ENCODE measurements around the gene MRPS9.

MRPS9 gene

GRCh38 chr2:105078906-105079495 lies 41.1 kb downstream of the MRPS9 start:
- Histone ChIP-seq H3K4me1 (ENCODE audit: insufficient read depth, low read length, severe bottlenecking) (no peaks in the 10 kb centered on the region), H3K9ac (ENCODE audit: low read length) (no peak overlapping the region), H3K9me3 (ENCODE audit: low read length) (no peaks in the 10 kb centered on the region), H3K36me3 (ENCODE audit: insufficient read depth, low read length) (peaks cover 5% of the 10 kb centered on the region; the same call in 1 of the 2 replicates), H3K4me3 (ENCODE audit: low read depth, low read length, poor library complexity, severe bottlenecking) (no peak overlapping the region), H3K79me2 (ENCODE audit: insufficient read depth, low read length) (no peaks in the 10 kb centered on the region), H3K4me2 (ENCODE audit: low read length) (no peak overlapping the region), H2AFZ (ENCODE audit: low read length) (no peak overlapping the region), H4K20me1 (ENCODE audit: insufficient read depth, low read length) (no peaks in the 10 kb centered on the region), H3K27me3 (ENCODE audit: insufficient read depth, low read length) (no peaks in the 10 kb centered on the region), H3F3A (ENCODE audit: insufficient read depth, low read length) (no peaks in the 10 kb centered on the region), H3K9me2 (ENCODE audit: low read depth, low read length) (no peaks in the 10 kb centered on the region), H3K27ac (ENCODE audit: low read depth, low read length, poor library complexity, severe bottlenecking) (no peak overlapping the region)
- TF ChIP-seq EZH2 (IDR thresholded peaks at IDR 0.05; ENCODE audit: borderline replicate concordance, low read length) (no peak), CTCF (IDR thresholded peaks at IDR 0.05; ENCODE audit: low read length) (no peak)

- no peak overlapping the region for H3K27ac ChIP-seq (ENCODE audit: low read depth, low read length, poor library complexity, severe bottlenecking)
- H3K4me1 ChIP-seq (ENCODE audit: insufficient read depth, low read length, severe bottlenecking) = no peaks in the 10 kb centered on the region
These were observed 42.6 kb downstream of the MRPS9 start for GRCh38 chr2:105080461-105080860.

GRCh38 chr2:105081006-105081601 lies 43.2 kb downstream of the MRPS9 start:
- H3K4me3 ChIP-seq (ENCODE audit: low read depth, low read length, poor library complexity, severe bottlenecking) = no peak overlapping the region

More at GRCh38 chr2:105080461-105080860, 42.6 kb downstream of the MRPS9 start:
- H3K27me3 ChIP-seq (ENCODE audit: insufficient read depth, low read length) = no peaks in the 10 kb centered on the region
- no peak overlapping the region for H3K4me2 ChIP-seq (ENCODE audit: low read length)
- H3K9me2 ChIP-seq (ENCODE audit: low read depth, low read length) = no peaks in the 10 kb centered on the region
- H4K20me1 ChIP-seq (ENCODE audit: insufficient read depth, low read length) = no peaks in the 10 kb centered on the region
- no peaks in the 10 kb centered on the region for H3K79me2 ChIP-seq (ENCODE audit: insufficient read depth, low read length)
- H3F3A ChIP-seq (ENCODE audit: insufficient read depth, low read length) = no peaks in the 10 kb centered on the region
- peaks cover 4% of the 10 kb centered on the region; the same call in 1 of the 2 replicates for H3K36me3 ChIP-seq (ENCODE audit: insufficient read depth, low read length)
- no peak for TF ChIP-seq EZH2 (IDR thresholded peaks at IDR 0.05; ENCODE audit: borderline replicate concordance, low read length)
- no peak for TF ChIP-seq CTCF (IDR thresholded peaks at IDR 0.05; ENCODE audit: low read length)
- H3K9me3 ChIP-seq (ENCODE audit: low read length) = no peaks in the 10 kb centered on the region
- no peak overlapping the region for H2AFZ ChIP-seq (ENCODE audit: low read length)
- H3K9ac ChIP-seq (ENCODE audit: low read length) = no peak overlapping the region
- no peak overlapping the region for H3K4me3 ChIP-seq (ENCODE audit: low read depth, low read length, poor library complexity, severe bottlenecking)

More at GRCh38 chr2:105081006-105081601, 43.2 kb downstream of the MRPS9 start:
- no peak overlapping the region for H2AFZ ChIP-seq (ENCODE audit: low read length)
- no peaks in the 10 kb centered on the region for H3K9me2 ChIP-seq (ENCODE audit: low read depth, low read length)
- TF ChIP-seq EZH2 (IDR thresholded peaks at IDR 0.05; ENCODE audit: borderline replicate concordance, low read length) (no peak), CTCF (IDR thresholded peaks at IDR 0.05; ENCODE audit: low read length) (no peak)
- H3K27ac ChIP-seq (ENCODE audit: low read depth, low read length, poor library complexity, severe bottlenecking) = no peak overlapping the region
- H3F3A ChIP-seq (ENCODE audit: insufficient read depth, low read length) = no peaks in the 10 kb centered on the region
- no peaks in the 10 kb centered on the region for H3K27me3 ChIP-seq (ENCODE audit: insufficient read depth, low read length)
- no peaks in the 10 kb centered on the region for H3K79me2 ChIP-seq (ENCODE audit: insufficient read depth, low read length)
- H3K36me3 ChIP-seq (ENCODE audit: insufficient read depth, low read length) = peaks cover 4% of the 10 kb centered on the region; the same call in 1 of the 2 replicates
- H3K4me1 ChIP-seq (ENCODE audit: insufficient read depth, low read length, severe bottlenecking) = no peaks in the 10 kb centered on the region
- H3K9ac ChIP-seq (ENCODE audit: low read length) = no peak overlapping the region
- H3K9me3 ChIP-seq (ENCODE audit: low read length) = no peaks in the 10 kb centered on the region
- no peaks in the 10 kb centered on the region for H4K20me1 ChIP-seq (ENCODE audit: insufficient read depth, low read length)
- H3K4me2 ChIP-seq (ENCODE audit: low read length) = no peak overlapping the region

Measured in OCI-LY1 (cell line).